Measurements from ENCODE around the gene SIGLEC9.

DNA sequence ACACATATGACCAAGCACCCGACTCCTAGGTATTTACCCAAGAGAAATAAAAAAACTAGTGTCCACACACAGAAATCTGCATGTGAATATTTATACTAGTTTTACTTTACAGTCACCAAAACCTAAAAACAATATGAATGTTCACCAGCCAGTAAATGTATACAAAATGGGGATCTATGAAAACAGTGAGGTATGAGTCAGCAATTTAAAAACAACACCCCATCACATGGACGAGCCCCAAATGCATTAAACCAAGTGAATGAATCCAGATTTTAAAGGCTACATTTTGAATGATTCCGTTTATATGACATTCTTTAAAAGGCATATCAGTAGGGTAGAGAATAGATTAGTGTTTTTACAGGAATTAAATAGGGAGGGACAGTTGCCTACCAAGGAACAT, 39.5 kb downstream of the SIGLEC9 start:
- TF ChIP-seq, protein P1, sequence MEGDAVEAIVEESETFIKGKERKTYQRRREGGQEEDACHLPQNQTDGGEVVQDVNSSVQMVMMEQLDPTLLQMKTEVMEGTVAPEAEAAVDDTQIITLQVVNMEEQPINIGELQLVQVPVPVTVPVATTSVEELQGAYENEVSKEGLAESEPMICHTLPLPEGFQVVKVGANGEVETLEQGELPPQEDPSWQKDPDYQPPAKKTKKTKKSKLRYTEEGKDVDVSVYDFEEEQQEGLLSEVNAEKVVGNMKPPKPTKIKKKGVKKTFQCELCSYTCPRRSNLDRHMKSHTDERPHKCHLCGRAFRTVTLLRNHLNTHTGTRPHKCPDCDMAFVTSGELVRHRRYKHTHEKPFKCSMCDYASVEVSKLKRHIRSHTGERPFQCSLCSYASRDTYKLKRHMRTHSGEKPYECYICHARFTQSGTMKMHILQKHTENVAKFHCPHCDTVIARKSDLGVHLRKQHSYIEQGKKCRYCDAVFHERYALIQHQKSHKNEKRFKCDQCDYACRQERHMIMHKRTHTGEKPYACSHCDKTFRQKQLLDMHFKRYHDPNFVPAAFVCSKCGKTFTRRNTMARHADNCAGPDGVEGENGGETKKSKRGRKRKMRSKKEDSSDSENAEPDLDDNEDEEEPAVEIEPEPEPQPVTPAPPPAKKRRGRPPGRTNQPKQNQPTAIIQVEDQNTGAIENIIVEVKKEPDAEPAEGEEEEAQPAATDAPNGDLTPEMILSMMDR (IDR thresholded peaks at IDR 0.05), result no peak
- no peak for TF ChIP-seq POLR2A (IDR thresholded peaks at IDR 0.05)
